ENCODE results near the gene ATRAID. TPM values are rescaled to one million over a fixed set of nuclear protein-coding genes. Genes with fewer than 3 reads are reported as not detected.

Gene ATRAID
- total and polyA plus RNA-seq, 2 of the 8 experiments (the other 6 are each of a cell fraction or from before 2014, with no cell fraction given), result 109 to 280 TPM

GRCh38 chr2:27198627-27199026 lies 13.2 kb upstream of the ATRAID start:
- Histone ChIP-seq H3K23me2 (ENCODE audit: low read depth, low read length) (no peaks in the 10 kb centered on the region), H3K18ac (ENCODE audit: extremely low read depth, low read length) (no peak overlapping the region), H3K79me1 (ENCODE audit: low read depth, low read length) (no peaks in the 10 kb centered on the region), H3K27ac (ENCODE audit: low read depth, low read length) (no peak overlapping the region), H3K4me3 (ENCODE audit: extremely low read depth in 1 of 4, insufficient read depth in 2 of 4, low read depth in 3 of 4, low read length in 4 of 4) (no peak overlapping the region), H4K91ac (replicated peaks; ENCODE audit: insufficient read length, low read length) (no peak overlapping the region), H2BK12ac (ENCODE audit: low read depth, low read length) (no peak overlapping the region), H4K5ac (ENCODE audit: insufficient read length, low read depth, low read length) (no peak overlapping the region), H3K4me2 (ENCODE audit: insufficient read depth in 1 of 2, low read depth in 2 of 2, low read length in 2 of 2) (no peak overlapping the region), H3K9me3 (ENCODE audit: insufficient read depth in 2 of 2, low read depth in 1 of 2, low read length in 1 of 2) (no peaks in the 10 kb centered on the region), H4K20me1 (replicated peaks in 1 of 2; ENCODE audit: control insufficient read depth in 1 of 2, insufficient read depth in 2 of 2, low read length in 2 of 2) (peaks cover 0 to 3% of the 10 kb centered on the region in 2 experiments), H3K27me3 (replicated peaks in 1 of 4; ENCODE audit: control insufficient read depth in 3 of 4, extremely low read depth in 1 of 4, insufficient read depth in 3 of 4, low read length in 3 of 4) (no peaks in the 10 kb centered on the region), H3K4ac (replicated peaks; ENCODE audit: insufficient read length, low read depth, low read length) (no peak overlapping the region), H2AFZ (ENCODE audit: low read length) (no peak overlapping the region), H4K8ac (ENCODE audit: extremely low read depth, insufficient read depth, low read length) (no peak overlapping the region), H3K4me1 (replicated peaks in 1 of 4; ENCODE audit: control insufficient read depth in 3 of 4, insufficient read depth in 4 of 4, low read length in 3 of 4) (no peaks in the 10 kb centered on the region), H2BK15ac (ENCODE audit: low read length) (no peak overlapping the region), H3K14ac (ENCODE audit: insufficient read length) (no peak overlapping the region), H3K9ac (replicated peaks in 1 of 4; ENCODE audit: extremely low read depth in 1 of 4, low read depth in 3 of 4, low read length in 3 of 4) (no peak overlapping the region), H2BK20ac (ENCODE audit: low read length) (no peak overlapping the region), H2AK5ac (ENCODE audit: low read depth, low read length) (no peak overlapping the region), H3K36me3 (ENCODE audit: control insufficient read depth in 2 of 4, insufficient read depth in 4 of 4, low read length in 3 of 4) (peaks cover 16 to 38% (median 31%) of the 10 kb centered on the region in 4 experiments; a peak in 7 of 8 replicates), H2BK120ac (replicated peaks; ENCODE audit: low read depth, low read length) (no peak overlapping the region), H3K23ac (ENCODE audit: insufficient read length) (no peak overlapping the region), H3K79me2 (ENCODE audit: control insufficient read depth in 1 of 2, insufficient read depth in 2 of 2, low read length in 2 of 2) (no peaks in the 10 kb centered on the region), H3K56ac (replicated peaks; ENCODE audit: insufficient read length, low read depth, low read length) (no peak overlapping the region), H2BK5ac (ENCODE audit: low read depth, low read length) (no peak overlapping the region)
- CTCF ChIA-PET (ENCODE audit: partially characterized antibody), result interaction anchor here (1.0 to 3.4 kb wide), 4 partner anchors 29 to 104 kb away, joined by 3 to 10 read pairs (median 6); no protein-coding TSS in a partner anchor
- FAIRE-seq, result no peak
- no peak for TF ChIP-seq POLR2AphosphoS5 (IDR thresholded peaks at IDR 0.05; ENCODE audit: low read depth, low read length)
- no peak for TF ChIP-seq EZH2 (IDR thresholded peaks at IDR 0.05; ENCODE audit: low read depth, low read length, severe bottlenecking)
- no peak for TF ChIP-seq BACH1 (IDR thresholded peaks at IDR 0.05; ENCODE audit: low read length)
- no peak for TF ChIP-seq CTBP2 (IDR thresholded peaks at IDR 0.05; ENCODE audit: borderline replicate concordance, insufficient read depth, insufficient read length, low read length)
- TF ChIP-seq SP1 (IDR thresholded peaks at IDR 0.05; ENCODE audit: low read depth, low read length), result no peak
- no peak for TF ChIP-seq SP2 (IDR thresholded peaks at IDR 0.05; ENCODE audit: low read length)
- no peak for TF ChIP-seq EGR1 (IDR thresholded peaks at IDR 0.05; ENCODE audit: borderline replicate concordance, low read depth, low read length)
- no peak for TF ChIP-seq FOSL1 (IDR thresholded peaks at IDR 0.05; ENCODE audit: insufficient read depth, low read depth, low read length)
- no peak for TF ChIP-seq POLR2A (IDR thresholded peaks at IDR 0.05; ENCODE audit: control extremely low read depth in 1 of 2, low read depth in 2 of 2, low read length in 2 of 2)
- TF ChIP-seq TEAD4 (IDR thresholded peaks at IDR 0.05; ENCODE audit: low read depth, low read length), result no peak
- no peak for TF ChIP-seq HDAC2 (IDR thresholded peaks at IDR 0.05; ENCODE audit: borderline replicate concordance in 1 of 2, low read depth in 2 of 2, low read length in 2 of 2)
- no peak for TF ChIP-seq ASH2L (IDR thresholded peaks at IDR 0.05; ENCODE audit: low read length)
- no peak for TF ChIP-seq NRF1 (IDR thresholded peaks at IDR 0.05; ENCODE audit: low read depth, low read length)
- TF ChIP-seq CEBPB (IDR thresholded peaks at IDR 0.05; ENCODE audit: low read depth, low read length), result no peak
- no peak for DNase-seq (ENCODE audit: low read depth in 1 of 2, low spot score in 2 of 2)
- 79% methylated on average over 2 of the region's 2 CpGs; no CpG with 5 or more reads in 1 of the 2 experiments for WGBS, 2 experiments (ENCODE audit: extremely low coverage in 1 of 2, insufficient coverage in 1 of 2, insufficient read length in 1 of 2, insufficient replicate concordance in 2 of 2, low coverage in 1 of 2, low lambda C conversion rate in 2 of 2, missing lambda C conversion rate in 1 of 2)
- POLR2A ChIA-PET (ENCODE audit: partially characterized antibody), result interaction anchor here (0.6 to 5.7 kb wide), 12 partner anchors 10 to 72 kb away, joined by 3 to 35 read pairs (median 3); partner anchors contain the start of genes ATRAID and SLC5A6

All from H1 (cell line).